Activated naive CD4-positive, alpha-beta T cell (primary cell): ENCODE results near the gene HDAC4.

ENCODE experiments used
- DNase-seq, 4 experiments: peaks; one replicate each; lab custom pipeline; 2025; lab: John Stamatoyannopoulos, UW

The HDAC4 gene

GRCh38 chr2:239279508-239280295, 121.1 kb downstream of the HDAC4 start:
- no peak for DNase-seq

GRCh38 chr2:239278941-239279365, 121.9 kb downstream of the HDAC4 start:
- no peak for DNase-seq

- no peak for DNase-seq
Observed at GRCh38 chr2:239278361-239278760, 122.5 kb downstream of the HDAC4 start.

- DNase-seq: no peak
Observed at GRCh38 chr2:239277401-239278085, 123.3 kb downstream of the HDAC4 start.

- no peak for DNase-seq
Observed at GRCh38 chr2:239276851-239277250, 124.0 kb downstream of the HDAC4 start.

- no peak for DNase-seq
Observed at GRCh38 chr2:239275847-239276831, 124.7 kb downstream of the HDAC4 start.

- peak in 3 of 4 experiments; percentile 45 to 70 (median 67) for DNase-seq
Observed at GRCh38 chr2:239275044-239275685, 125.7 kb downstream of the HDAC4 start.

GRCh38 chr2:239274391-239275043, 126.3 kb downstream of the HDAC4 start:
- no peak for DNase-seq

GRCh38 chr2:239273280-239274234, 127.3 kb downstream of the HDAC4 start:
- no peak for DNase-seq

GRCh38 chr2:239272626-239273025, 128.2 kb downstream of the HDAC4 start:
- no peak for DNase-seq

GRCh38 chr2:239271882-239272281, 128.9 kb downstream of the HDAC4 start:
- DNase-seq: no peak

- no peak for DNase-seq
Observed at GRCh38 chr2:239271471-239271870, 129.3 kb downstream of the HDAC4 start.

- no peak for DNase-seq
Observed at GRCh38 chr2:239269916-239270315, 130.9 kb downstream of the HDAC4 start.

GRCh38 chr2:239269173-239269885, 131.5 kb downstream of the HDAC4 start:
- DNase-seq: no peak

GRCh38 chr2:239268549-239268948, 132.3 kb downstream of the HDAC4 start:
- no peak for DNase-seq

GRCh38 chr2:239268082-239268481, 132.7 kb downstream of the HDAC4 start:
- DNase-seq: no peak

GRCh38 chr2:239267288-239267951, 133.4 kb downstream of the HDAC4 start:
- DNase-seq: peak; percentile 42 to 88 (median 74)

GRCh38 chr2:239266779-239267287, 134.0 kb downstream of the HDAC4 start:
- no peak for DNase-seq

GRCh38 chr2:239266434-239266766, 134.4 kb downstream of the HDAC4 start:
- no peak for DNase-seq
